NK-92 (cell line): ENCODE measurements around the gene MYO5C.

Experiments used
- DNase-seq: peaks from one replicate; lab custom pipeline; 2025; ENCODE audit not compliant: unreplicated experiment; lab: John Stamatoyannopoulos, UW

Gene MYO5C

GRCh38 chr15:52150871-52151270 lies 144.7 kb downstream of the MYO5C start:
- no peak for DNase-seq

- DNase-seq = no peak
These were observed 145.4 kb downstream of the MYO5C start for GRCh38 chr15:52150043-52150825.

- no peak for DNase-seq
These were observed 147.2 kb downstream of the MYO5C start for GRCh38 chr15:52148403-52148802.

GRCh38 chr15:52146776-52147175 lies 148.8 kb downstream of the MYO5C start:
- no peak for DNase-seq

- no peak for DNase-seq
These were observed 149.3 kb downstream of the MYO5C start for GRCh38 chr15:52146261-52146660.

GRCh38 chr15:52144656-52145178 lies 150.9 kb downstream of the MYO5C start:
- DNase-seq = no peak

GRCh38 chr15:52143873-52144272 lies 151.7 kb downstream of the MYO5C start:
- DNase-seq = no peak
